Chondrocyte (in vitro differentiated cells): ENCODE data around the gene SESN1. TPM values are rescaled to one million over a fixed set of nuclear protein-coding genes. Genes with fewer than 3 reads are reported as not detected.

ENCODE experiments used
- DNase-seq: peaks from one replicate; pipeline ENCODE4 v3.0.0; 2021; ENCODE audit warnings: mixed read lengths, low spot score
- H3K27ac Mint-ChIP-seq: one replicate; pipeline ENCODE4 v1.8.0; 2021; ENCODE audit warnings: mild to moderate bottlenecking, moderate library complexity, mixed read lengths; ENCODE audit not compliant: unreplicated experiment
- H3K27me3 Mint-ChIP-seq: 2 replicates; pipeline ENCODE4 v1.8.0; 2021; ENCODE audit warnings: low read depth, mixed read lengths
- H3K36me3 Mint-ChIP-seq: 2 replicates; pipeline ENCODE4 v1.8.0; 2021; ENCODE audit warnings: low read depth, mixed read lengths
- H3K4me1 Mint-ChIP-seq: 2 replicates; pipeline ENCODE4 v1.8.0; 2021; ENCODE audit warnings: low read depth, mild to moderate bottlenecking, mixed read lengths
- H3K4me3 Mint-ChIP-seq: one replicate; pipeline ENCODE4 v1.8.0; 2021; ENCODE audit warnings: mild to moderate bottlenecking, moderate library complexity, mixed read lengths; ENCODE audit not compliant: unreplicated experiment
- H3K9me3 Mint-ChIP-seq: 2 replicates; pipeline ENCODE4 v1.8.0; 2021; ENCODE audit warnings: low read depth, mixed read lengths
- total RNA-seq: library from RNA; stranded (reverse); gene quantifications from 3 replicates; pipeline ENCODE4 v1.2.1, GENCODE V29; 2021
- TF ChIP-seq, protein P1 (sequence below): fragments of 200-600 bp; sonication (generic); IDR thresholded peaks from 2 replicates; pipeline ENCODE4 v1.5.0; 2021; ENCODE audit warnings: antibody characterized with exemption, mild to moderate bottlenecking, moderate library complexity

The SESN1 gene
- total RNA-seq, 1 donor from 2014 or later, result 9.5 TPM

DNA sequence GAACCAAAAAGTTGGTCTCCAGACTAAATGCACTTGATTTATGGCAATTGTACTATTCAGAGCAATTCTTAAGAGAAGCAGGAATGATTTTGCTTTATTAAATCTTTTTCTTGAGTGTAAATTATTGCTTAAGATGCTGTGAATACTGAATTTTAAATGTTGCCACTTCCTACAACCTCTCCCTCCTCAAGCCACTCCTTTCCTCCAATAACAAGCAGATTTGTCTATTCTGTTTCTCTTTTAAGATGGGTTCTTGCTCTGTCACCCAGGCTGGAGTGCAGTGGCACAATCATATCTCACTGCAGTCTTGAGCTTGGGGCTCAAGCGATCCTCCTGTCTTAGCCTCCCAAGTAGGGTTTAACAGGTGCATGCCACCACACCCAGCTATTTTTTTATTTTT lies 65.3 kb downstream of the SESN1 start:
- Mint-ChIP-seq H3K4me3 (no peak overlapping the region), H3K9me3 (peaks cover 7% of the 10 kb centered on the region), H3K4me1 (peaks cover 7% of the 10 kb centered on the region), H3K27ac (no peak overlapping the region), H3K36me3 (no peaks in the 10 kb centered on the region), H3K27me3 (no peaks in the 10 kb centered on the region)
- no peak for DNase-seq
- TF ChIP-seq, protein P1, sequence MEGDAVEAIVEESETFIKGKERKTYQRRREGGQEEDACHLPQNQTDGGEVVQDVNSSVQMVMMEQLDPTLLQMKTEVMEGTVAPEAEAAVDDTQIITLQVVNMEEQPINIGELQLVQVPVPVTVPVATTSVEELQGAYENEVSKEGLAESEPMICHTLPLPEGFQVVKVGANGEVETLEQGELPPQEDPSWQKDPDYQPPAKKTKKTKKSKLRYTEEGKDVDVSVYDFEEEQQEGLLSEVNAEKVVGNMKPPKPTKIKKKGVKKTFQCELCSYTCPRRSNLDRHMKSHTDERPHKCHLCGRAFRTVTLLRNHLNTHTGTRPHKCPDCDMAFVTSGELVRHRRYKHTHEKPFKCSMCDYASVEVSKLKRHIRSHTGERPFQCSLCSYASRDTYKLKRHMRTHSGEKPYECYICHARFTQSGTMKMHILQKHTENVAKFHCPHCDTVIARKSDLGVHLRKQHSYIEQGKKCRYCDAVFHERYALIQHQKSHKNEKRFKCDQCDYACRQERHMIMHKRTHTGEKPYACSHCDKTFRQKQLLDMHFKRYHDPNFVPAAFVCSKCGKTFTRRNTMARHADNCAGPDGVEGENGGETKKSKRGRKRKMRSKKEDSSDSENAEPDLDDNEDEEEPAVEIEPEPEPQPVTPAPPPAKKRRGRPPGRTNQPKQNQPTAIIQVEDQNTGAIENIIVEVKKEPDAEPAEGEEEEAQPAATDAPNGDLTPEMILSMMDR, result no peak

DNA sequence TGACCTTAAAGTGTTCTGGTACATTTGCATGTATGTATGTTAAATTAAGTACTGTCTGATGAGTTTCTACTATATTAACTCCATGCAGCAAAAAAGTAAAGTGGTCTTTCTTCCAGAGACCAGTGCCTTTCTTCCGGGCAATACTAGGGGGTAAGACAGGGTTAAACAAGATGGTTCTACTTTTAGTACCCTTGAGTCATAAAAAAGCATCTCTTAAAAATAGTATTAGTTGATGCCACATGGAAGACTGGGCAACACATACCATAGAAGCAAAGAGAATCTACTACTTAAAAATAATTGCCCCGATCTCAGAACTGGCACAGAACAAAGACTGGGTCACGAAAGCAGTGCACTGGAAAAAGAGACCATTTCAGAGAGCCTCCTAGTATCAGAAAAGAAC lies 66.2 kb downstream of the SESN1 start:
- H3K27me3 Mint-ChIP-seq, result no peaks in the 10 kb centered on the region
- peaks cover 7% of the 10 kb centered on the region for H3K9me3 Mint-ChIP-seq
- peaks cover 12% of the 10 kb centered on the region for H3K4me1 Mint-ChIP-seq
- H3K4me3 Mint-ChIP-seq, result no peak overlapping the region
- no peak overlapping the region for H3K27ac Mint-ChIP-seq
- H3K36me3 Mint-ChIP-seq, result no peaks in the 10 kb centered on the region
- DNase-seq, result no peak
- TF ChIP-seq, protein P1, result no peak

DNA sequence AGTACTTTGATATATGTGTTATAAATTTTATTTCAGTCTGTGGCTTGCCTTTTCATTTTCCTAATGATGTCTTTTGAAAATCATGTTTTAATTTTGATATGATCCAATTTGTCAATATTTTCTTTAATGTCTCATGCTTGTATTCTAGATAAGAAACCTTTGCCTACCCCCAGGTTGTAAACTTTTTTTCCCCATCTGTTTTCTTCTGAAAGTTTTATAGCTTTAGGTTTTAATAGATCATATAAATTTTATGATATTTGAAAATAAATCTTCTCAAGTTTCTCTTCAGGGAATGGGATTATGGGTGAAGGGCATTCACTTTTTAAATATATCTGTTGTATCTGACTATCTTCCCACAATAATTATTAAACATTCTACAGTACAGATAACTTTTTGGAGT lies 66.7 kb downstream of the SESN1 start:
- TF ChIP-seq, protein P1, result no peak
- H3K9me3 Mint-ChIP-seq, result peaks cover 7% of the 10 kb centered on the region
- no peaks in the 10 kb centered on the region for H3K27me3 Mint-ChIP-seq
- H3K4me3 Mint-ChIP-seq, result no peak overlapping the region
- H3K36me3 Mint-ChIP-seq, result no peaks in the 10 kb centered on the region
- H3K27ac Mint-ChIP-seq, result no peak overlapping the region
- H3K4me1 Mint-ChIP-seq, result peaks cover 17% of the 10 kb centered on the region
- DNase-seq, result no peak

DNA sequence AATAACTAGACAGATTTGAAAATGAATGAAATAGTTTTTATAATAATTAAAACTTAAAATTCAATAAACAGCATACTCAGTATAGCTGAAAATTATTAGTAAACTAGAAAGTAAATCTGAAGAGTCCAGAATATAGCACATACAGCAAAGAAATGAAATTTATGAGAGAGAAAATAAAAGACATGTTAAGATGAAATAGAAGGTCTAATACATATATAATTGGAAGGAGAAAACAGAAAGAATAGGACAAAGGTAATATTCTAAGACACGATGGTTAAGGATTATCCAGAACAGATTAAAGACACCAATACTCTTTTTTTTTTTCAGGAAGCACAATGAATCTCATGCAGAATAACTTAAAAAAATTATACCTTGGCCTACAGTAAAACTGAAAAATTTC lies 69.0 kb downstream of the SESN1 start:
- H3K27ac Mint-ChIP-seq, result no peak overlapping the region
- H3K4me3 Mint-ChIP-seq, result no peak overlapping the region
- TF ChIP-seq, protein P1, result no peak
- no peaks in the 10 kb centered on the region for H3K27me3 Mint-ChIP-seq
- H3K36me3 Mint-ChIP-seq, result no peaks in the 10 kb centered on the region
- peaks cover 19% of the 10 kb centered on the region for H3K4me1 Mint-ChIP-seq
- peaks cover 7% of the 10 kb centered on the region for H3K9me3 Mint-ChIP-seq
- DNase-seq, result no peak

DNA sequence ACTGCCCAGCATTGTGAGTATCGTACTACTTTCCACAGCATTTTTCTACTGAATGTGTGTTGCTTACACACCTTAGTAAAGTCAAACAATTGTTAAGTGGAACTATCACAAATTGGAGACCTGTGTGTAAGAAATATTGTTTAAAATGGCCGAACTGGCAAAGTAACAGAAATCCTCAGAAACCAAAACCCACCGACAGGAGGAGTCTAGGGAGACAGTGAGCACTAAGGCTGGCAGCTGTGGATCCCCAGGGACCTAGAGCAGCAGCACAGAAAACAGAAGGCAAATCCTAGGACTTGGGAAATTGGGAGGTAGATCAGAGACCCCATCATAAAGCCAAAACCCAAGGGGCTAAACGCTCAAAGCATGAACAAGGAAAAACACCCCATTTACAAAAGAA lies 69.9 kb downstream of the SESN1 start:
- Mint-ChIP-seq H3K36me3 (no peaks in the 10 kb centered on the region), H3K4me1 (peaks cover 19% of the 10 kb centered on the region), H3K27ac (no peak overlapping the region), H3K9me3 (peaks cover 7% of the 10 kb centered on the region), H3K27me3 (no peaks in the 10 kb centered on the region), H3K4me3 (no peak overlapping the region)
- TF ChIP-seq, protein P1, result peak; percentile 36
- DNase-seq, result no peak
